HG02943 (cell line): ENCODE measurements around the gene LRRC57.

Source experiments
- ATAC-seq: cut with Tn5 transposase; IDR thresholded peaks from one replicate; pipeline ENCODE4 v1.9.1; 2021; ENCODE audit warnings: mild to moderate bottlenecking, low read depth, moderate library complexity; ENCODE audit not compliant: unreplicated experiment

Gene LRRC57

DNA sequence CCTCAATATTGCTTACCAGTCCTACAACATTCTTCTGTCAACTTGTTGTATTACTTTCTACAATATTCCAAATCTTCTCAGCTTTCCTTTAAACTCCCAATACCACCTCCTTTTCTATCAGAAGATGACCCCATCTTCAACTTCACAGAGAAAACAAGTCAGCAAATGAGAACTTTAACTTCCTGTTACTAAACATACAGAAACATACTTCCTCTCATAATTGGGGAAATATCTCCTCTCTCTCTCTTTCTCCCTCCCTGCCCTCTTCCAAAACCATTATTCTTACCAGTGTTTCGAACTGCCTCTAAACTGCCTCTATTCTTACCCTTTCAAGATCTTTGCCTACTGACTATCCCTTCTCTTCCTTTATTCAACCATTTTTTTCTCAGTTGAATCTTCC is 54.9 kb downstream of the LRRC57 start:
- no peak for ATAC-seq

DNA sequence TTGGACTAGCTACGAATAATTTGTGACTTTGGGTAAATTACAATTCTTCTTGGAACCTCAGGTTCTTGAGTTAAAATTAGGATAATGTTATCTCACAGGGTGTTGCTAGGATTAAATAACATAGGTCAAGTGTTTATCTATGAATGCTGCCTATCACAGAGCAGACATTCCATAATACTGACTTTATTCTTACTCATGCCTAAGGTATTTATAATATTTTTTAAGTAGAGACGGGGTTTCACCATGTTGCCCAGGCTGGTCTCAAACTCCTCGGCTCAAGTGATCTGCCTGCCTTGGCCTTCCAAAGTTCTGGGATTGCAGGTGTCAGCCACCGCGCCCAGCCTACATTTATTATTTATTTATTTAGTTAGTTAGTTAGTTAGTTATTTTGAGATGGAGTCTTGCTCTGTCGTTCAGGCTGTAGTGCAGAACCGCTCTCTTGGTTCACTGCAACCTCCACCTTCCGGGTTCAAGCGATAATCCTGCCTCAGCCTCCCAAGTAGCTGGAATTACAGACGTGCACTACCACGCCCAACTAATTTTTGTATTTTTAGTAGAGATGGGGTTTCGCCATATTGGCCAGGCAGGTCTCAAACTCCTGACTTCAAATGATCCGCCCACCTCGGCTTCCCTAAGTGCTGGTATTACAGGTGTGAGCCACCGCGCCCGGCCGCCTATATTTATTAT is 56.9 kb downstream of the LRRC57 start:
- ATAC-seq, result no peak

DNA sequence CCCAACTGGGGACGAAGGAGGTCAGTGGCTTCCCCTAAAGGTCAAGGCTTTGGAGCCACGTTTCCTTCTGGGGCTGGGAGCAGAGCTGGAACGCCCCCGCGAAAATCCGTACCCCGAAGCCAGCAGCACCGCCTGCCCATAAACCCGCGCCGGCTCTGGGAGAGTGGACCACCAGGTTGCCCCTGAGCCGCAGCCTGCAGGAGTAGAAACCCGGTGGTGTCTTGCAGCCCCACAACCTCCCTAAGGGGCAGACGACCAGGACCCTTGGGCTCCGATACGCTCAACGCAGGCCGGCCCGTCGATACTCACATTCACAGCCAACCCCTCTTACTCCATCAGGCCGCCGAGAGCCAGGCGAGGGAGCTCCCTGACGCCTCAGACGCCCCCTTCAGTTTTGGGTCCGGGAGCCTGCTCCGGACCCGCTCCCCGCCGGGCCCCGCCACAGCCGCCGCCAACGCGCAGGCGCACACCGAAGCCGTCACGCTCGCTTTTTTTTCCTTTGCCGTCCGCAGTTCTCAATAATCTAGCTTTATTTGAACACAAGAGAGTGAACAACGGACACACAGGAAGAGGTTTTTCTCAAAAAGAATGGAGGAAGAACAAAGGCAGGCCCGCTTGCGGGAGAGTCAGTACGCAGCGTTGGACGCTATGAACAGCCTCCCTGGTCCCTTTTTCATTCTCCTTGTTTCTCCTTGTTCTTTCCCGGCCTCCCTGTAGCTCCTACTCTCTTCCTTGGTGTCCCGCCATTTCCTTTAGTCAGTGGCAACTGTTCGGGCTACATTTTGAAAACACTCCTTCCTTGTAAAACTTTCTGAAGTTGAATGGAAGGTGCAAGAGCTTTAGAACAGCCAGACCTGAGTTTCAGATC is 57.7 kb downstream of the LRRC57 start, which contains the start of gene ZNF106:
ZNF106 (minus strand) TSS at position 471 of the 868 bp plus-strand sequence. CDS start 18,852 bp downstream, outside the sequence.
- ATAC-seq, result peak; percentile 56

DNA sequence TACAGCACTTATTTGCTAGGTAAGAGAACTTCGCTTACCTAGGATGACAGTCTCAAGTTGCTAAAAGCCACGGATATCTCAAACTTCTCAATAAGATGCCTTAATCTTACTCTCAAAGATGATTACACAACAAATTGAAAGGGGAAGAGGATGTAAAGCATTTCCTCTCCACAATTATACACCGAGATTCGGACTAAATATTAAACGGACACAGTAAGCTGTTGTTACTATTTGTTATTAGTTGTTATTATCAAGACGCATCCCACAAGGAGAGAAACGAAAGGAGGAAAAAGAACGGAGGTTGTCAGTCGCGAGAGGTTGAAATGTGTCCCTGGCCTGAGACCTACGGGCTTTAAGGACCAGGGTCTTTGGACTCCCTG is 58.3 kb downstream of the LRRC57 start:
- no peak for ATAC-seq
